HepG2 (cell line): ENCODE measurements around the gene GSDMA. TPM values are rescaled to one million over a fixed set of nuclear protein-coding genes. Genes with fewer than 3 reads are reported as not detected.

Experiments
- ATF7-NPFF ChIP-seq: sonication (generic); formaldehyde crosslinking; IDR thresholded peaks from 2 replicates; pipeline ENCODE4 v1.8.1; 2023; ENCODE audit warnings: mild to moderate bottlenecking, low read depth, missing genetic modification reagents, moderate library complexity
- DMAP1 ChIP-seq: IDR thresholded peaks from 2 replicates; pipeline ENCODE4 v1.6.1; 2016
- E2F5 ChIP-seq: sonication (generic); formaldehyde crosslinking; conservative IDR thresholded peaks from 2 replicates; pipeline ENCODE4 v1.4.0; 2020; ENCODE audit warnings: missing genetic modification reagents
- GATAD2A ChIP-seq: IDR thresholded peaks from 2 replicates; pipeline ENCODE4 v1.6.1; 2016
- NR2F2 ChIP-seq: IDR thresholded peaks from 2 replicates; pipeline ENCODE4 v1.6.1; 2012; ENCODE audit warnings: low read depth, inconsistent platforms, borderline replicate concordance
- PATZ1 ChIP-seq: sonication (generic); formaldehyde crosslinking; IDR thresholded peaks from 2 replicates; pipeline ENCODE4 v1.4.0; 2020; ENCODE audit warnings: missing genetic modification reagents
- SMARCE1 ChIP-seq: fragments of 450-650 bp; IDR thresholded peaks from 2 replicates; pipeline ENCODE4 v1.6.1; 2017; ENCODE audit warnings: borderline replicate concordance
- SOX6 ChIP-seq, 2 experiments: fragments of 450-650 bp in 1 of 2; sonication (generic) in 1 of 2; formaldehyde crosslinking in 1 of 2; IDR thresholded peaks; 2 replicates each; pipeline versions ENCODE4 v1.4.0 to v1.6.1; 2017 to 2020; ENCODE audit warnings: antibody characterized with exemption in 1 of 2, mild to moderate bottlenecking in 1 of 2, missing genetic modification reagents in 1 of 2
- SPEN ChIP-seq: sonication (generic); formaldehyde crosslinking; IDR thresholded peaks from 2 replicates; pipeline ENCODE4 v1.5.1; 2020; ENCODE audit warnings: low read depth, mild to moderate bottlenecking, missing genetic modification reagents
- TEAD3 ChIP-seq: optimal IDR thresholded peaks from 2 replicates; pipeline ENCODE3; 2016; ENCODE audit warnings: borderline replicate concordance
- TP53 ChIP-seq: sonication (generic); formaldehyde crosslinking; conservative IDR thresholded peaks from 2 replicates; pipeline ENCODE4 v1.4.0; 2020; ENCODE audit warnings: missing genetic modification reagents
- ZHX1 ChIP-seq: sonication (generic); formaldehyde crosslinking; IDR thresholded peaks from 2 replicates; pipeline ENCODE4 v1.8.1; 2022; ENCODE audit warnings: low read depth, mild to moderate bottlenecking, missing genetic modification reagents
- ZIK1 ChIP-seq: sonication (generic); formaldehyde crosslinking; IDR thresholded peaks from 2 replicates; pipeline ENCODE4 v1.5.0; 2020; ENCODE audit warnings: mild to moderate bottlenecking, low read depth, missing genetic modification reagents, borderline replicate concordance
- ZMYM4 ChIP-seq: sonication (generic); formaldehyde crosslinking; IDR thresholded peaks from 2 replicates; pipeline ENCODE4 v1.8.1; 2023; ENCODE audit warnings: mild to moderate bottlenecking, missing genetic modification reagents
- ZNF10 ChIP-seq: sonication (generic); formaldehyde crosslinking; IDR thresholded peaks from 2 replicates; pipeline ENCODE4 v1.4.0; 2020; ENCODE audit warnings: mild to moderate bottlenecking, low read depth, missing genetic modification reagents, borderline replicate concordance
- ZNF136 ChIP-seq: sonication (generic); formaldehyde crosslinking; IDR thresholded peaks from 2 replicates; pipeline ENCODE4 v1.8.1; 2022; ENCODE audit warnings: low read depth, mild to moderate bottlenecking, moderate library complexity, missing genetic modification reagents
- ZNF225 ChIP-seq: sonication (generic); formaldehyde crosslinking; IDR thresholded peaks from 2 replicates; pipeline ENCODE4 v1.4.0; 2020; ENCODE audit warnings: mild to moderate bottlenecking, missing genetic modification reagents
- ZNF260 ChIP-seq: sonication (generic); formaldehyde crosslinking; IDR thresholded peaks from 2 replicates; pipeline ENCODE4 v1.4.0; 2020; ENCODE audit warnings: missing genetic modification reagents, low read depth, mild to moderate bottlenecking, borderline replicate concordance
- ZNF441 ChIP-seq: sonication (generic); formaldehyde crosslinking; IDR thresholded peaks from 2 replicates; pipeline ENCODE4 v1.7.0; 2021; ENCODE audit warnings: missing genetic modification reagents, borderline replicate concordance
- ZNF572 ChIP-seq: sonication (generic); formaldehyde crosslinking; IDR thresholded peaks from 2 replicates; pipeline ENCODE4 v1.5.1; 2020; ENCODE audit warnings: mild to moderate bottlenecking, missing genetic modification reagents
- ZNF580 ChIP-seq: IDR thresholded peaks from 2 replicates; pipeline ENCODE4 v1.6.1; 2016; ENCODE audit warnings: low read depth, borderline replicate concordance
- ZNF710 ChIP-seq: sonication (generic); formaldehyde crosslinking; IDR thresholded peaks from 2 replicates; pipeline ENCODE4 v1.5.0; 2020; ENCODE audit warnings: mild to moderate bottlenecking, missing genetic modification reagents, borderline replicate concordance
- ZSCAN29 ChIP-seq: sonication (generic); formaldehyde crosslinking; conservative IDR thresholded peaks from 2 replicates; pipeline ENCODE4 v1.4.0; 2020; ENCODE audit warnings: mild to moderate bottlenecking, missing genetic modification reagents
- polyA plus RNA-seq, 8 experiments: library from polyadenylated mRNA; depleted of rRNA in 3 of 8; stranded (reverse) in 7 of 8; unstranded in 1 of 8; fragments of >200 nt; fragmentation: Illumina TruSeq in 4 of 8; extraction: Trizol in 4 of 8; gene quantifications; 2 replicates each; pipeline versions ENCODE4 v1.2.1 to v1.2.3, GENCODE V29; 2011 to 2016; ENCODE audit warnings: low read depth in 4 of 8, missing spikeins in 1 of 8, mixed read lengths in 1 of 8; ENCODE audit not compliant: insufficient read depth in 1 of 8
- total RNA-seq, 5 experiments: library from RNA; depleted of rRNA; stranded (reverse); fragments of >200 nt; fragmentation: Illumina TruSeq; extraction: Trizol; gene quantifications; 2 replicates each; pipeline ENCODE4 v1.2.3, GENCODE V29; 2016; ENCODE audit warnings: low read depth in 1 of 5

The GSDMA gene
- total and polyA plus RNA-seq, 2 of the 13 experiments (the other 11 are each of a cell fraction or from before 2014, with no cell fraction given) = not detected

GRCh38 chr17:39960524-39961041 is 2.2 kb upstream of the GSDMA start (continued):
- peak; percentile 53; the same call in 1 of the 2 replicates for TF ChIP-seq GATAD2A (CRISPR knock-in tag)
- TF ChIP-seq ATF7-NPFF (CRISPR knock-in tag) = no peak
- 0 out of 2 replicates have a peak, but pooled peaks have one; percentile 30 for TF ChIP-seq ZNF710 (CRISPR knock-in tag)
- no peak for TF ChIP-seq NR2F2
- no peak for TF ChIP-seq ZIK1 (CRISPR knock-in tag)
- no peak for TF ChIP-seq TP53 (CRISPR knock-in tag)
- TF ChIP-seq E2F5 (CRISPR knock-in tag) = no peak
- no peak for TF ChIP-seq PATZ1 (CRISPR knock-in tag)
- no peak for TF ChIP-seq ZNF225
- peak; percentile 61 for TF ChIP-seq TEAD3 (CRISPR knock-in tag)
- TF ChIP-seq SPEN = no peak
- TF ChIP-seq ZNF580 (CRISPR knock-in tag) = no peak
- no peak for TF ChIP-seq ZMYM4 (CRISPR knock-in tag)
- TF ChIP-seq ZNF572 (CRISPR knock-in tag) = no peak
- TF ChIP-seq ZHX1 (CRISPR knock-in tag) = no peak
- TF ChIP-seq DMAP1 (CRISPR knock-in tag) = no peak
- TF ChIP-seq ZNF10 (CRISPR knock-in tag) = no peak
- peak; percentile 97 for TF ChIP-seq ZNF441
- no peak for TF ChIP-seq SOX6 (IDR thresholded peaks at IDR 0.05)
- TF ChIP-seq SOX6 (CRISPR knock-in tag; IDR thresholded peaks at IDR 0.05) = peak; percentile 33; the same call in 1 of the 2 replicates
- no peak for TF ChIP-seq ZNF136 (CRISPR knock-in tag)
- no peak for TF ChIP-seq SMARCE1
- TF ChIP-seq ZNF260 (CRISPR knock-in tag) = no peak
- no peak for TF ChIP-seq ZSCAN29 (CRISPR knock-in tag)
